ENCODE measurements around the gene TNFSF11.

TNFSF11 gene

GRCh38 chr13:42561752-42562467 lies 12.0 kb upstream of the TNFSF11 start:
- no peak for DNase-seq

GRCh38 chr13:42567906-42568305 lies 6.0 kb upstream of the TNFSF11 start:
- no peak for DNase-seq

- DNase-seq = no peak
Observed at GRCh38 chr13:42569576-42570344, 4.2 kb upstream of the TNFSF11 start.

- DNase-seq = no peak
Observed at GRCh38 chr13:42571895-42572294, 2.1 kb upstream of the TNFSF11 start.

GRCh38 chr13:42574435-42575311 lies 721 bp downstream of the TNFSF11 start:
- no peak for DNase-seq

- no peak for DNase-seq
Observed at GRCh38 chr13:42575938-42576337, 2.0 kb downstream of the TNFSF11 start.

- DNase-seq = no peak
Observed at GRCh38 chr13:42577538-42577937, 3.6 kb downstream of the TNFSF11 start.

GRCh38 chr13:42580644-42581043 lies 6.7 kb downstream of the TNFSF11 start:
- DNase-seq = no peak

GRCh38 chr13:42581427-42581826 lies 7.5 kb downstream of the TNFSF11 start:
- DNase-seq = no peak

GRCh38 chr13:42591602-42592001 lies 17.6 kb downstream of the TNFSF11 start:
- DNase-seq = no peak

GRCh38 chr13:42592915-42593900 lies 19.3 kb downstream of the TNFSF11 start:
- DNase-seq = no peak

- DNase-seq = peak; percentile 29
Observed at GRCh38 chr13:42594481-42595252, 20.7 kb downstream of the TNFSF11 start.

GRCh38 chr13:42595253-42595571 lies 21.3 kb downstream of the TNFSF11 start:
- no peak for DNase-seq

GRCh38 chr13:42597505-42597904 lies 23.6 kb downstream of the TNFSF11 start:
- no peak for DNase-seq

- DNase-seq = no peak
Observed at GRCh38 chr13:42600943-42601342, 27.0 kb downstream of the TNFSF11 start.

GRCh38 chr13:42602906-42603305 lies 29.0 kb downstream of the TNFSF11 start:
- no peak for DNase-seq

- no peak for DNase-seq
Observed at GRCh38 chr13:42603571-42603970, 29.6 kb downstream of the TNFSF11 start.

GRCh38 chr13:42607546-42607945 lies 33.6 kb downstream of the TNFSF11 start:
- DNase-seq = no peak

GRCh38 chr13:42610649-42611048 lies 36.7 kb downstream of the TNFSF11 start:
- no peak for DNase-seq

- DNase-seq = no peak
Observed at GRCh38 chr13:42611086-42611779, 37.3 kb downstream of the TNFSF11 start.

All from effector CD4-positive, alpha-beta T cell (primary cell).